Suprapubic skin (tissue), 4 donors: Measurements from ENCODE around the gene ELN. TPM values are rescaled to one million over a fixed set of nuclear protein-coding genes. Genes with fewer than 3 reads are reported as not detected.
"Not testable (repeated sequence)": the region's sequence is repeated elsewhere in the genome, so short reads cannot be mapped to it uniquely, and the experiment has no call there.

Source experiments
- DNase-seq, 2 donors: peaks; one replicate each; pipeline ENCODE4 v3.0.0-alpha.2; 2019; ENCODE audit warnings: low spot score in 2 of 2
- H3K27ac ChIP-seq: fragments of 200-600 bp; sonication (generic); one replicate; pipeline ENCODE4 v1.5.1; 2019
- H3K27me3 ChIP-seq: fragments of 200-600 bp; sonication (generic); one replicate; pipeline ENCODE4 v1.5.1; 2019
- H3K36me3 ChIP-seq: fragments of 200-600 bp; sonication (generic); one replicate; pipeline ENCODE4 v1.5.1; 2019
- H3K4me1 ChIP-seq: fragments of 200-600 bp; sonication (generic); one replicate; pipeline ENCODE4 v1.5.1; 2019
- H3K4me3 ChIP-seq: fragments of 200-600 bp; sonication (generic); one replicate; pipeline ENCODE4 v1.5.1; 2019; ENCODE audit warnings: mild to moderate bottlenecking
- H3K9me3 ChIP-seq: fragments of 200-600 bp; sonication (generic); one replicate; pipeline ENCODE4 v1.5.1; 2019
- CTCF ChIP-seq, 2 donors: fragments of 200-600 bp in 1 of 2; fragments of 450-650 bp in 1 of 2; sonication (generic) in 1 of 2; IDR thresholded peaks; one replicate each; pipeline ENCODE4 v1.5.1; 2016 to 2019; ENCODE audit warnings: antibody characterized with exemption in 2 of 2, mild to moderate bottlenecking in 1 of 2, moderate library complexity in 1 of 2
- EP300 ChIP-seq: sonication (generic); formaldehyde crosslinking; IDR thresholded peaks from one replicate; pipeline ENCODE4 v1.6.1; 2017; ENCODE audit warnings: antibody characterized with exemption
- POLR2A ChIP-seq, 2 donors: fragments of 450-650 bp; IDR thresholded peaks; one replicate each; pipeline ENCODE4 v1.6.1; 2017; ENCODE audit warnings: antibody characterized with exemption in 2 of 2, mild to moderate bottlenecking in 2 of 2, moderate library complexity in 2 of 2
- POLR2AphosphoS5 ChIP-seq, 3 donors: sonication (generic); formaldehyde crosslinking; IDR thresholded peaks; one replicate each; pipeline ENCODE4 v1.6.1; 2017; ENCODE audit warnings: antibody characterized with exemption in 3 of 3
- WGBS: methylation state at CpG from one replicate; pipeline ENCODE4 v1.1.5; 2018; 5-methylcytosine and 5-hydroxymethylcytosine counted together
- total RNA-seq, 4 donors: library from RNA; depleted of rRNA; stranded (reverse); fragments of >200 nt; gene quantifications; one replicate each; pipeline ENCODE4 v1.1.0, GENCODE V29; 2016

ELN gene
- total RNA-seq, 4 donors from 2014 or later = 7.7 to 30.7 (median 25.1) TPM

GRCh38 chr7:74008687-74009086, 19.3 kb upstream of the ELN start:
- Histone ChIP-seq H3K4me3 (no peak overlapping the region), H3K27ac (no peak overlapping the region), H3K4me1 (peaks cover 20% of the 10 kb centered on the region), H3K36me3 (no peaks in the 10 kb centered on the region), H3K9me3 (no peaks in the 10 kb centered on the region), H3K27me3 (no peaks in the 10 kb centered on the region)
- WGBS = 100% methylated on average over 1 of the region's 3 CpGs
- no peak for DNase-seq
- TF ChIP-seq POLR2AphosphoS5 (IDR thresholded peaks at IDR 0.05) (no peak), EP300 (no peak), CTCF (IDR thresholded peaks at IDR 0.05) (no peak), POLR2A (IDR thresholded peaks at IDR 0.05) (no peak)

GRCh38 chr7:74009719-74010118, 18.3 kb upstream of the ELN start:
- peaks cover 31% of the 10 kb centered on the region for H3K4me1 ChIP-seq
- no peak overlapping the region for H3K4me3 ChIP-seq
- 73% methylated on average over 4 of the region's 14 CpGs for WGBS
- no peak overlapping the region for H3K27ac ChIP-seq
- TF ChIP-seq POLR2A (IDR thresholded peaks at IDR 0.05) = no peak
- no peak for TF ChIP-seq POLR2AphosphoS5 (IDR thresholded peaks at IDR 0.05)
- TF ChIP-seq CTCF (IDR thresholded peaks at IDR 0.05) = no peak
- no peak for TF ChIP-seq EP300
- DNase-seq = no peak
- H3K9me3 ChIP-seq = no peaks in the 10 kb centered on the region
- H3K36me3 ChIP-seq = no peaks in the 10 kb centered on the region
- H3K27me3 ChIP-seq = no peaks in the 10 kb centered on the region

- no peak for DNase-seq
- H3K9me3 ChIP-seq = no peaks in the 10 kb centered on the region
- 67% methylated on average over 13 of the region's 16 CpGs for WGBS
- H3K4me3 ChIP-seq = no peak overlapping the region
- H3K27ac ChIP-seq = no peak overlapping the region
- H3K27me3 ChIP-seq = no peaks in the 10 kb centered on the region
- no peaks in the 10 kb centered on the region for H3K36me3 ChIP-seq
- TF ChIP-seq POLR2A (IDR thresholded peaks at IDR 0.05) (no peak), CTCF (IDR thresholded peaks at IDR 0.05) (no peak), POLR2AphosphoS5 (IDR thresholded peaks at IDR 0.05) (no peak), EP300 (no peak)
- H3K4me1 ChIP-seq = peaks cover 31% of the 10 kb centered on the region
Measured at GRCh38 chr7:74010407-74010806, 17.6 kb upstream of the ELN start.

- 97% methylated on average over 4 of the region's 4 CpGs for whole genome bisulfite sequencing
- H3K27ac ChIP-seq, DNase-seq, H3K4me3 ChIP-seq, H3K27me3 ChIP-seq, H3K36me3 ChIP-seq, H3K9me3 ChIP-seq: not testable (repeated sequence)
- peaks cover 28% of the 10 kb centered on the region for H3K4me1 ChIP-seq
Measured at GRCh38 chr7:74011421-74011820, 16.6 kb upstream of the ELN start.

- Histone ChIP-seq H3K36me3 (no peaks in the 10 kb centered on the region), H3K4me1 (peaks cover 21% of the 10 kb centered on the region), H3K9me3 (no peaks in the 10 kb centered on the region), H3K4me3 (no peak overlapping the region), H3K27me3 (no peaks in the 10 kb centered on the region), H3K27ac (no peak overlapping the region)
- TF ChIP-seq EP300 (no peak), POLR2A (IDR thresholded peaks at IDR 0.05) (no peak), POLR2AphosphoS5 (IDR thresholded peaks at IDR 0.05) (no peak), CTCF (IDR thresholded peaks at IDR 0.05) (no peak)
- WGBS = 62% methylated on average over 4 of the region's 13 CpGs
- DNase-seq = no peak
Measured at GRCh38 chr7:74012842-74013249, 15.1 kb upstream of the ELN start.

- Histone ChIP-seq H3K27ac (no peak overlapping the region), H3K36me3 (no peaks in the 10 kb centered on the region), H3K27me3 (no peaks in the 10 kb centered on the region), H3K4me1 (peaks cover 21% of the 10 kb centered on the region), H3K4me3 (no peak overlapping the region), H3K9me3 (no peaks in the 10 kb centered on the region)
- WGBS = 55% methylated on average over 7 of the region's 16 CpGs
- TF ChIP-seq CTCF (IDR thresholded peaks at IDR 0.05) = no peak
- TF ChIP-seq POLR2AphosphoS5 (IDR thresholded peaks at IDR 0.05) = no peak
- no peak for TF ChIP-seq POLR2A (IDR thresholded peaks at IDR 0.05)
- no peak for TF ChIP-seq EP300
- DNase-seq = no peak
Measured at GRCh38 chr7:74013539-74014272, 14.3 kb upstream of the ELN start.
